Activated CD8-positive, alpha-beta memory T cell treated with anti-CD3 and anti-CD28 coated beads, Interleukin-2, amount 50 U/mL, for 24 hours (primary cell): ENCODE results near the gene RRP9.
"Not testable (repeated sequence)": the region's sequence is repeated elsewhere in the genome, so short reads cannot be mapped to it uniquely, and the experiment has no call there.

Source experiments
- DNase-seq: peaks from one replicate; pipeline ENCODE4 v3.0.0-alpha.2; 2020; ENCODE audit errors: extremely low read depth

The RRP9 gene

GRCh38 chr3:51941798-51942602, at the start of gene RRP9, which contains the start of gene PARP3:
Gene RRP9 (minus strand): TSS chr3:51941904. CDS start chr3:51941867, 37 bp downstream.
Gene PARP3 (plus strand): TSS chr3:51942363. CDS start chr3:51943356, 993 bp downstream.
- DNase-seq = peak; percentile 99

- DNase-seq = not testable (repeated sequence)
These were observed 48.8 kb upstream of the RRP9 start for GRCh38 chr3:51990501-51990971.

- DNase-seq = no peak
These were observed 46.8 kb upstream of the RRP9 start for GRCh38 chr3:51988286-51989146.

- no peak for DNase-seq
These were observed 45.9 kb upstream of the RRP9 start for GRCh38 chr3:51987568-51987967.

GRCh38 chr3:51986010-51986947, 44.6 kb upstream of the RRP9 start:
- no peak for DNase-seq

GRCh38 chr3:51985063-51985462, 43.4 kb upstream of the RRP9 start:
- no peak for DNase-seq

- no peak for DNase-seq
These were observed 42.6 kb upstream of the RRP9 start for GRCh38 chr3:51984269-51984647.

GRCh38 chr3:51983578-51984268, 42.0 kb upstream of the RRP9 start:
- DNase-seq = no peak

GRCh38 chr3:51982838-51983577, 41.3 kb upstream of the RRP9 start, which contains the start of gene ACY1:
Gene ACY1 (plus strand): TSS chr3:51983535. CDS start chr3:51984065, 530 bp downstream.
- peak; percentile 64 for DNase-seq

GRCh38 chr3:51982352-51982837, 40.7 kb upstream of the RRP9 start:
- DNase-seq = no peak

- no peak for DNase-seq
These were observed 38.5 kb upstream of the RRP9 start for GRCh38 chr3:51980253-51980652.

- no peak for DNase-seq
These were observed 36.4 kb upstream of the RRP9 start for GRCh38 chr3:51978143-51978502.

GRCh38 chr3:51977446-51978142, 35.9 kb upstream of the RRP9 start:
- DNase-seq = no peak

- no peak for DNase-seq
These were observed 34.3 kb upstream of the RRP9 start for GRCh38 chr3:51975852-51976549.

GRCh38 chr3:51974963-51975851, 33.5 kb upstream of the RRP9 start, which contains the start of gene ABHD14A:
Gene ABHD14A (plus strand): TSS chr3:51975064. CDS start chr3:51975136, 72 bp downstream.
- no peak for DNase-seq

GRCh38 chr3:51974277-51974962, 32.7 kb upstream of the RRP9 start:
- DNase-seq = no peak

- DNase-seq = no peak
These were observed 29.6 kb upstream of the RRP9 start for GRCh38 chr3:51971350-51971749.
